RCC 7860 (cell line): ENCODE data around the gene XRCC1.
A peak's percentile ranks its signal among the peaks of the same experiment; 100 is the strongest.
"Not testable (repeated sequence)": the region's sequence is repeated elsewhere in the genome, so short reads cannot be mapped to it uniquely, and the experiment has no call there.

ENCODE experiments used
- DNase-seq: peaks from one replicate; pipeline ENCODE4 v3.0.0-alpha.2; 2015; ENCODE audit warnings: low spot score
- FAIRE-seq: peaks from 2 replicates; lab custom pipeline; 2012; peaks lifted over from hg19 to GRCh38; lab: Jason Lieb, UNC

XRCC1 gene

GRCh38 chr19:43600326-43600725 lies 25.0 kb upstream of the XRCC1 start:
- not testable (repeated sequence) for DNase-seq, FAIRE-seq

- FAIRE-seq: no peak
- DNase-seq: no peak
Observed at GRCh38 chr19:43599635-43600295, 24.4 kb upstream of the XRCC1 start.

- no peak for DNase-seq
- no peak for FAIRE-seq
Observed at GRCh38 chr19:43598445-43599240, 23.3 kb upstream of the XRCC1 start.

DNA sequence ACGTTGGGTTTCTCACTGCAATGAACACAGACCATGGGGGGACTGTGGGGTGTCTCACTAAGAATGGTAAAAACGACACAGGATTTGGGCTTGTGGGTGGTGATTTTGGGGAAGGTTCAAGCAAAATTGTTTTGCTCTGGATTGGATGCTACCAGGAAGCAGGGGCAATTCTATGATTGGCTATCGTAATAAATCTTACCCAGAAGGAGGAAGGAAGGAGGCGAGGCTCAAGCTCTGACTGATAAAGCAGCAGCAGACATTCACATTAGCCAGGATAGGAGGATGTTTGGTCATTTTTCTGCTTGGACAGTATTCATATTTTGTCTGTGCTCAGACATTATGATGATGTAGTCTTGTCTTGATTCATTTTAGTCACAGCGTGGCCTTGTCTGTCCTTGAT lies 22.5 kb upstream of the XRCC1 start:
- DNase-seq (no peak), FAIRE-seq (no peak)

DNA sequence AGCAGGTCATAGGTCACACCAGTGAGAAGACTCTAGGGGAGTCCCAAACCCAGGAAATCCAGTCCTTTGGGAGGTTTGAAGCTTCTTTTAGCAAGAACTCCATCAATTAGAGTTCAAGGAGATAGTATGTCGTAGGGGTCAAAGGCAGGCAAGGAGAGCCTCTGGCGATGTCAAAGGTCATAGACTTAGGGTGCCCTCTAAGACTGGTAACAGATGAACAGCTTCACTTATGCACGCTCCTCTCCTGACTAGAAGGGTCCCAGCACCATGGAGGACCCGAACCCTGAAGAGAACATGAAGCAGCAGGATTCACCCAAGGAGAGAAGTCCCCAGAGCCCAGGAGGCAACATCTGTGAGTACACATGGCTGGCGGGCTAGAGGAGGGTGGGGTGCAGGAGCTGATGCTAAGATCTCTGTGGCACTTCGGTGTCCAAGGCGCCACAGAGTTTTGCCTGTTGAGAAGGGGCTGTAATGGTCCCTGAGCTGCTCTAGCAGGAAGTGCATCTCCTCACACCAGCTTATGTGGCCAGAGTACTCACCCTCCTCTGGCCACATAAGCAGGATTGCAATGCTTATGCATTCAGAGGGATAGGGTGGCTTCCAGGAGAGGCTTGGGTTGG lies 21.6 kb upstream of the XRCC1 start:
- FAIRE-seq (no peak), DNase-seq (no peak)

DNA sequence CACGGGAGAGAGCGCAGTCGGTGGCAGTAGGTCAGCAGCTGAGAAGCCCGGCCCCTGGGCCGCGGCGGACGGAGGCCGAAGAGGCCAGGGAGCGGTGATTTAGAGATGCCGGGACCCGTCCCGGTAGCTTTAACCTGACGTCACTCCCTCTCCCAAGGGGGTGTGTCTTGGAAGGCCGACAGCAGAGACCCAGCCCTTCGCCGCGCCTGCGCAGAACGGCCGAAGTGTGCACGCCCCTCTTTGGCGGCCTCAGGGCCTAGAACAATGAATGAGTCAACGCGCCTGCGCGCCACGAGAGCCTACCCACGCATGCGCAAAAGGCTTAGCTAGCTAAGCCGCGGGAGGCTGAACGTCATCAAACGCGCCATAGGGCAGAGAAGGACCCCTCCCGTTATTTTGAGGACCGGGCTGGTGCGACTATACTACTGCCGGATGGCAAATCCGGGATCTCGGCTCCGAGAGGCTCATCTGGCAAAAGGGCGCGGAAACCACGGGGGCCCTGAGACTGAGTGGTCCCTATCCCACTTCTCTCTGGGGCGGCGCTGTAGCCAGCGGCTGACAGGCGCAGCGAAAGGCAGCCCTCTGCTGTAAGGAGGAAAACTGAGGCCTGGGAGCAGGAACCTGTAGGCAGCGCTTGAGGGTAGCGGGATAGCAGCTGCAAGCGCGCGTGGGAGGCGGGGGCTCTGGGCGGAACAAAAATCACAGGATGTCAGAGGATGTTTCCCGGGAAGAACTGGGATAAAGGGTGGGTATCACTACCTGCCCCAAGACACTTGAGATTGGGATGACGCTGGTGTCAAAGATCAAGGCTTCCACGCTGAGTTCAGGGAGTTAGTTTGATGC lies 20.9 kb upstream of the XRCC1 start, which contains the start of the genes IRGQ and ZNF576:
Gene IRGQ (minus strand): TSS at position 136 of the 843 bp plus-strand sequence. CDS start 796 bp downstream, outside the sequence.
Gene ZNF576 (plus strand): TSS at position 597 of the 843 bp plus-strand sequence. CDS start 514 bp downstream, outside the sequence.
- DNase-seq (peak; percentile 98), FAIRE-seq (peak; percentile 91)

DNA sequence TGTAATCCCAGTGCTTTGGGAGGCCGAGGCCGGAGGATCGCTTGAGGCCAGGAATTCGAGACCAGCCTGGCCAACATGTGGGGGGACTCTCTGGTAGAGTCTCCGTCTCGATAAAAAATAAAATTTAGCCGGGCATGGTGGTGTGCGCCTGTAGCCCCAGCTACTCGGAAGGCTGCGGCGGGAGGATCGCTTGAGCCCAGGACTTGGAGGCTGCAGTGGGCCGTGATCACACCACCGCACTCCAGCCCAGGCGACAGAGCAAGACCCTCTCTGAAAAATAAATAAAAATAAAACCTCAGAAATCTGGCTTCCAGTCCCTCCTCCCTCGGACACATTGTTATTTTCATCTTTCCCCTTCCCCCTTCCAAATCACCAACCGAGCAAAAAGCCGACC lies 20.3 kb upstream of the XRCC1 start:
- FAIRE-seq: no peak

GRCh38 chr19:43594710-43595604 lies 19.6 kb upstream of the XRCC1 start:
- no peak for FAIRE-seq
- peak; percentile 38 for DNase-seq

More for the DNA sequence above, 20.3 kb upstream of the XRCC1 start:
- DNase-seq: no peak

GRCh38 chr19:43594081-43594697 lies 18.9 kb upstream of the XRCC1 start:
- FAIRE-seq (no peak), DNase-seq (no peak)

GRCh38 chr19:43592800-43593350 lies 17.5 kb upstream of the XRCC1 start:
- no peak for FAIRE-seq

DNA sequence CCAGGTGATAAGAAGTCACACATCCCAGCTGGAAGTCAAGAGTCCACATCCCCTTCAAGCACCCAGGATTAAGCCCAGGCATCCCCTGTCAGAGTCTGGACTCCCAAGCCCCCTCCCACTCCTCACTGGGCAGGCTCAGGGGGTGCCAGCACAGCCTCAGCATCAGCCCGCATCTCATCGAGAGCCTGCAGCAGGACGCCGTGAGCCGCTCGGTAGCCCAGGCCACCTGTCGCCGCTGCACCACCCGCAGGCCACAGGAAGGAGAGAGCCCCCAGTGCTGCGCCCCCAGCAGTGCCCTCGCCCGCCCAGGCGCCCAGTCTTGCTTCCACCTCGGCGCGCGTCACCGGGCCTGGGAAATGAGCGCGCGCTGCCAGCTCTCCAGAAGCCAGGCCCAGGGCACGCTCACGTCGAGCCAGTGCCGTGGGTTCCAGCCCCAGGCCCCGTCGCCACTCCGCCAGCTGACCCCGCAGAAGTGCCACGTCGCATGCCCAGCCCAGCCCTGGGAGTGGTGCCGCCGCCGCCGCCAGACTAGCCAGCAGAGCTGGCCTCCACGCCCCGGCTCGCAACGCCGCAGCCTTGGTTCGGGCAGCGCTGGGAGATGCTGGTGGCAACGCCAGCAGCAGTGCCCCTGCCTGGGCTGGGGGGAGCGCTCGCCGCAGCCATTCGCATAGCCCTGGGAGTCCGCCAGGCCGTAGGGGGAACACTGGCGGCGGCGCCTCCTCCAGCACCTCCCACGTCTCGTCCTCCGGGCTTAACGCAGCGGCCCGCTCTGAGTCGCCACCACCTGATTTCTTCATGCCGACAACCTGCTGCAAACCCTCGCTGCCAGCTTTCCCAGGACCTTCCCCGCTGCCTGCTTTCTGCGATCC lies 16.8 kb upstream of the XRCC1 start:
- FAIRE-seq: no peak

More at GRCh38 chr19:43592800-43593350, 17.5 kb upstream of the XRCC1 start:
- no peak for DNase-seq

GRCh38 chr19:43589678-43590077 lies 14.4 kb upstream of the XRCC1 start:
- no peak for FAIRE-seq

More for the DNA sequence above, 16.8 kb upstream of the XRCC1 start:
- no peak for DNase-seq

DNA sequence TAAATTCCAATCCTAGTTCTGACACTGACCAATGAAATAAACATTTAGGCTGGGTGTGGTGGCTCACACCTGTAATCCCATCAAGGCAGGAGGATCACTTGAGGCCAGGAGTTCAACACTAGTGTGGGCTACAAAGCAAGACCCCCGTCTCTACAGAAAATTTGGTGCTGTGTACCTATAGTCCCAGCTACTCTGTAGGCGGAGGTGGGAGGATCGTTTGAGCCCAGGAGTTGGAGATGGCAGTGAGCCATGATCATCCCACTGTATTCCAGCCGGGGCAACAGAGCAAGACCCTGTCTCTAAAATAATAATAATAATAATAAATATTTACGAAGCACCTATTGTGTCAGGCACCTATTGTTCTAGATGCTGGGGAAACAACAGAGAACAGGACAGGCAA lies 13.9 kb upstream of the XRCC1 start:
- no peak for FAIRE-seq
- no peak for DNase-seq

More at GRCh38 chr19:43589678-43590077, 14.4 kb upstream of the XRCC1 start:
- no peak for DNase-seq

DNA sequence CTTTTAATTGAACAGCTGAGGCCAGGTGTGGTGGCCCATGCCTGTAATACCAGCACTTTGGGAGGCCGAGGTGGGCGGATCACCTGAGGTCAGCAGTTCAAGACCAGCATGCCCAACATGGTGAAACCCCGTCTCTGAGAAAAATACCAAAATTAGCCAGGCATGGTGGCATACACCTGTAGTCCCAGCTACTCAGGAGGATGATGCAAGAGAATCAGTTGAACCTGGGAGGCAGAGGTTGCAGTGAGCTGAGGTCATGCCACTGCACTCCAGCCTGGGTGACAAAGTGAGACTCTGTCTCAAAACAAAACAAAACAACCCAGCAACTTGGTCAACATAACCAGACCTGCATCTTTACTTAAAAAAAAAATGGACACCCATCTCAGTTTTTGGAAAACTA lies 11.7 kb upstream of the XRCC1 start:
- not testable (repeated sequence) for DNase-seq, FAIRE-seq

GRCh38 chr19:43586346-43586745 lies 11.0 kb upstream of the XRCC1 start:
- no peak for FAIRE-seq

GRCh38 chr19:43584484-43584883 lies 9.2 kb upstream of the XRCC1 start:
- peak; percentile 6 for DNase-seq
- FAIRE-seq: no peak

More at GRCh38 chr19:43586346-43586745, 11.0 kb upstream of the XRCC1 start:
- DNase-seq: no peak

DNA sequence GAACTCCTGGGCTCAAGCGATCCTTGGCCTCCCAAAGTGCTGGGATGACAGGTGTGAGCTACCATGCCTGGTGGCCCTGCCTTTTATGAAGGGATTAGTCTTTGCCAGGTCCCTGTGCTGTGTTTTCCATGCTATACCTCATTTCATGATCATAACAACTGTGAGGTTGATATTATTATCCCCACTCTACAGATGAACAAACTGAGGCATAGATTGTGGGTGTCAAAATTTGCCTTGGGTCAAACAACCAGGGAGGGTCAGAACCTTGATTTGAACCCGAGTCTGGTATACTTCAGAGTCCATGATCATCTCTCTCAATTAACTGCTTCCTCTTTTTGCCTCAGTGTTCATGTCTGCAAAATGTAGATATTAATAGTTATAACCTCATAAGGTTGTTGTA lies 7.2 kb upstream of the XRCC1 start:
- FAIRE-seq: no peak
- no peak for DNase-seq

DNA sequence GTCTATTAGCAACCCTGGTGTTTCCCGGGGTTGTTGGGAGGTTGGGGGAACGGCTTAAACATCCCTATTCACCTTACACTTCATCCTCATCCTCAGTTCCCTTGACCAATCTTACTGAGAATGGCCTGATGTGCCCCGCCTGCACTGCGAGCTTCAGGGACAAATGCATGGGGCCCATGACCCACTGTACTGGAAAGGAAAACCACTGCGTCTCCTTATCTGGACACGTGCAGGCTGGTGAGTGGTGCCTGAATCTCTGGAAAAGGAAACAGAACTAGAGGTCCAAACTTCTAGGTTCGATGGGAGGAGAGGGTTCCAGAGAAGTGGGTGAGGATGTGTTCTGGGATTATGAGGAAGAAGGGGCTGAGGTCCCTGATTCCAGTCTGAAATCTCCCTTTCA lies 6.1 kb upstream of the XRCC1 start:
- FAIRE-seq: no peak
- no peak for DNase-seq
